NK-92 (cell line): ENCODE data around the gene B9D1.

ENCODE experiments used
- DNase-seq: peaks from one replicate; lab custom pipeline; 2025; ENCODE audit not compliant: unreplicated experiment; lab: John Stamatoyannopoulos, UW

The B9D1 gene

GRCh38 chr17:19341211-19341631 lies 21.3 kb downstream of the B9D1 start:
- DNase-seq = no peak

- DNase-seq = no peak
Observed at GRCh38 chr17:19339341-19339815, 23.1 kb downstream of the B9D1 start.

GRCh38 chr17:19338031-19338990 lies 24.2 kb downstream of the B9D1 start:
- DNase-seq = no peak

DNA sequence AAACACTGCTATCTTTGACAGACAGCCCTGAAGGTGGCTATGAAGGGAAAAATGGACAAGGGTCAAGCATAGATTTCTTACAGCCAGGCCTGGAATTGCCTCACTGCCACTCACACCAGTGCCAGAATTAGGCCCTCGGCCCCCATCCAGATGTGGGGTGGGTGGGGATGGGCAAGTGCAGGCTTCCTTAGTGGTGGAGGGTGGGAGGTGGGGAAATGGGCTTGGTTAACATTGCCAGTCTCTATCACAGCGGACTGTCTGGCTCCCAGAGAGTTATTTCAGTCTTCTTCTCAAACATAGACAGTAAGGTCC lies 24.9 kb downstream of the B9D1 start:
- no peak for DNase-seq

- DNase-seq = no peak
Observed at GRCh38 chr17:19336938-19337711, 25.4 kb downstream of the B9D1 start.

GRCh38 chr17:19335951-19336631 lies 26.4 kb downstream of the B9D1 start:
- DNase-seq = no peak

GRCh38 chr17:19334331-19334730 lies 28.2 kb downstream of the B9D1 start:
- no peak for DNase-seq

DNA sequence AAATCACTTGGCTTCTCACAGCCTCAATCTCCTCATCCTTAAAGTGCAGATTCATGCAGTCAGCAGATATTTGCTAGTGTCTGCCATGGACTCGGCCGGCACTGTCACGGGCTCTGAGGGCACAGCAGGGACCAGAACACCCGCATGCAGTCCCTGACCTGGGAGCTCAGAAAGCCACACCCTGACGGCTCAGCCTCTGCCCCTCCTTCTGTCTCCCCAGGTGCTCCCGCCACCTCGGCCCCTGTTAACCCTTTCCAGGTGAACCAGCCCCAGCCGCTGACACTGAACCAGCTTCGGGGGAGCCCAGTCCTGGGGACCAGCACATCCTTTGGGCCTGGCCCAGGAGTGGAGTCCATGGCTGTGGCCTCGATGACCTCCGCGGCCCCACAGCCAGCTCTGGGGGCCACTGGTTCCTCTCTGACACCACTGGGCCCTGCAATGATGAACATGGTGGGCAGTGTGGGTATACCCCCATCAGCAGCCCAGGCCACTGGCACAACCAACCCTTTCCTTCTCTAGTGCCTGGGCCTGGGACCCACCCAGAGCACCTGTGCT lies 28.7 kb downstream of the B9D1 start:
- no peak for DNase-seq

GRCh38 chr17:19333132-19333440 lies 29.4 kb downstream of the B9D1 start:
- no peak for DNase-seq

DNA sequence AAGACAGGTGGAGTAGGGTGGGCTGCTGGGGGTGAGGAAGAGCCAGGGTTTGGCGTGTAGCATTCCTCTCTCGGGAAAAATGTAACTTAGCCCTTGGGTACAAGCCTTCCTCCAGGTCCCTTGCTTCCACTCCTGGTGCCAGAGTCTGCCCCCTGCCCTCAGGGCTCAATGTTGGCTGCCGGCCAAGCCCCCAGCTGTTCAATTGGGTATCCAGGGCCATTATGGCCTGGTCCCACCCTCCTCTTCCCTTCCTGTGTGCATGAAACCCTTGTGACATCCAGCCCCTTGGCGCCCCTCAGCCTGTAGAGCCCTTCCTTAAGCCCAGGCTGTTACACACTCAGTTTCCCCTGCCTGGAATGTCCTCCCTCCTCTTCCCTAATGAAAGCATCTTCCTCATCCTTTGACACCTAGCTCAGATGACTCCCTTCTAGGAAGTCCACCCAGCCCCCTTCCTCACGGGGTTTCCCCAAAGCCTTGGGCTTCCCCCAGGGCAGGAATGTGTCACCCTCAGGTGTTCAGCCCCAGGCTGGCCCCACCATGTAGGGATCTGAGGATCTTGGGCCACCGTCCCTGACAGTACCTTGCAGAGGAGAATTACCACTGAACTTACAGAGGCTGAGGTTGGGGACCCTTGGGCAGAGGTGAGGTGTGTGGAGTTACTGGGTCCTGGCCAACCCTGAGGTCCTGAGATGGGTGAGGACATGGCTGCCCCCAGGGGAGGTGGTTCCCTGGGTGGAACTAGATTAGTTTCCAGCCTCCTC lies 30.0 kb downstream of the B9D1 start:
- no peak for DNase-seq

- no peak for DNase-seq
Observed at GRCh38 chr17:19331543-19332245, 30.8 kb downstream of the B9D1 start.

DNA sequence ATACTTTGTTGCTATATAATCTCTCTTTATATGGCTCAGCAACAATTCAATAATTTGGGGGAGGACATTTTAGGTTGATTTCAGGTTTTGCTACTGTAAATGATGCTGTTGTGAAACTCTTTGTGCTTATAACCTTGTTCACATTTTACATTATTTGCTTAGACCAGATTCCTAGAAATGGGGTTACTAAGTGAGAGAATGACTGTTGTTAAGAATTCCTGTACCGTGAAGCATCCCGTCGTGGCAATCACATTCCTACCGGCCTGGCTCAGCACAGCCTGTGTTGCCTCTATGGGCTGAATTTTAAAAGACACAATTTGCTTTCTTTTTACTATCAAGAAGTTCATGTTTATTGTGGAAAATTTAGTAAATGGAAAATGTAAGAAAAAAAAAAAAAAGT lies 31.4 kb downstream of the B9D1 start:
- DNase-seq = no peak

- no peak for DNase-seq
Observed at GRCh38 chr17:19330271-19330670, 32.3 kb downstream of the B9D1 start.

- no peak for DNase-seq
Observed at GRCh38 chr17:19329839-19330238, 32.7 kb downstream of the B9D1 start.

DNA sequence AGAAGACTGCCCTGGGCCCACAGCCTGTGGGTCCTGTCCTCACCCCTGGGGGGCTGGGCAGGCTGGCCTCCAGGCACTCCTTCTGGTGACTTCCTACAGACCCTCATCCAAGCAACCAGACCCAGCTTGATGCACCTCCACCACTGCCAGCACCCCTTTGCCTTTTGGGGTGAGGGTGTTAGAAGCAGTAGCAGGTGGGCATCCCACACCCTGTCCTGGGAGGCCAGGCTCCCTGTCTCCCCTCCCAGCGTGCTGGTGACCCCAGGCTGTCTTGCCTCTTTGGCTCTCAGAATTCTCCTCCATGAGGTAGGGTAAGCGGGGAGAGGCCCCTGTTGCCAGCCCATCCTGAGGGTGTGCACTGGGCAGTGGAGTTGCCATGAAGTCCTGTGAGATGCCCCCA lies 33.4 kb downstream of the B9D1 start:
- no peak for DNase-seq

DNA sequence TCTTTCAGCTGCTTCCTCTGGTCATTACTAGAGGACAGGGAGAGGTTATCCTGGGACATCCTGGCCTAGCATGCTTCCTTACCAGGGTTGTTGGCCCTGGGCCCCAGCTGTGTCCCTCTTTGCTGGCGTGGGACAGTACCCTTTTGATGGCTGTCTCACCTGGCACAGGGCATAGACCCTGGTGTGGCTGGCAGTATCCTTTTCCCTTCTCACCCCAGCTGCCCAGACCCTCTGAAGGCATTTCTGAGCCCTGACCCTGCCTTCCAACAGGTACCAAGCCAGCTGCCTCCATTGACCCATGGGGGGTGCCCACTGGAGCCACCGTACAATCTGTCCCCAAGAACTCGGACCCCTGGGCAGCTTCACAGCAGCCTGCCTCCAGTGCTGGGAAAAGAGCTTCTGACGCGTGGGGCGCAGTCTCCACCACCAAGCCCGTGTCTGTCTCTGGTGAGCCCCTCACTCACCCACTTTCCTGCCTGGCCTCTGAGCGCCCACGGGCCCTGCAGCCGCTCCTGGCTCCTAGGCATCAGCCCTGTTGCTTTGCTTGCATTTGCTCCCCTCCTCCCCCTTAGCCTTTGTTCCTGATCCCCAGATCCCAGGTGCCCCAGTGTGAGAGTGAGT lies 34.0 kb downstream of the B9D1 start:
- no peak for DNase-seq

GRCh38 chr17:19327031-19327783 lies 35.3 kb downstream of the B9D1 start:
- no peak for DNase-seq

DNA sequence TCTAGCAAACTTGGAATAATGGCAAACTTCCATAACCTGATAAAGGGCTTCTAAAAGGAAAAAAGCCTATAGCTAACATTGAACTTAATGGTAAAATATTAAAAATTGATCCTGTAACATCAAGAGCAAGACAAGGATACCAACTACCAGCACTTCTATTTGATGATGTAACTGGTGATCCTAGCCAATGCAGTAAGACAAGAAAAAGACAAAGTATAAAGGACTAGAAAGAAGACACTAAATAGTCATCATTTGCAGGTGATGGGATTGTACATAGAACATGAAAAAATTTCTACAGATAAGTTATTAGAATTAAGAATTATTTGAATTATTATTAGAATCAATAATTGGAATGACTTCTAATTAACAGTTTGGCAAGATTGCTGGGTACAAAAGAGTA lies 37.0 kb downstream of the B9D1 start:
- DNase-seq = no peak

DNA sequence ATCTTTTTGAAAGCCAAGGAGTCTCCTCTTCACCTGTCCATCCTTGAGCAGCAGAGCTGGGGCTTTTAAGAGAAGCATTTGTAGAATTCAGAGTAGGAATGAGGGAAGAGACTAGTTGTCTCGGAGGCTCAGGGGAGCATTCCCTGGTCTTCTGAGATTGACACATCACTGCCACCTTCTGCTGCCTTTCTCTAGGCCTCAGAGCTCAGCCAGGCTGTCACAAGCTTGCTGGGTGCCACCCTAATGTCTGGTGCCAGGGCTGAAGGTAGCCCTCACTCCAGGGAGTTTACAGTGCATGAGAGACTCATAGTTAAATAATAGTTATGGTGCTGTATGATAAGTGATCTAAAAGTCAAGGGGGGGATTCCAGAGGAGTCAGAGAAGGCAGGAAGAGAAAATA lies 39.7 kb downstream of the B9D1 start:
- no peak for DNase-seq
